A673 (cell line): Measurements from ENCODE around the gene GYS2. TPM values are rescaled to one million over a fixed set of nuclear protein-coding genes. Genes with fewer than 3 reads are reported as not detected.

Source experiments
- BruUV-seq: library from RNA; stranded (reverse); fragments of 400-500 nt; replicated peaks from 2 replicates; lab custom pipeline; 2021; lab: Mats Ljungman, UMichigan
- CTCF ChIA-PET: fragments of 300-600 bp; sonication (Branson Sonifier 250); formaldehyde crosslinking; loops from one replicate; lab custom pipeline; 2022; ENCODE audit warnings: antibody characterized with exemption; lab: Charles Lee
- POLR2A ChIA-PET: fragments of 300-600 bp; sonication (Branson Sonifier 250); formaldehyde crosslinking; loops from one replicate; lab custom pipeline; 2022; ENCODE audit warnings: antibody characterized with exemption; ENCODE audit not compliant: low non-redundant PET; lab: Charles Lee
- DNase-seq: peaks from one replicate; pipeline ENCODE4 v3.0.0-alpha.2; 2015; ENCODE audit warnings: low spot score
- H3K27ac ChIP-seq: fragments of 200-600 bp; sonication (generic); 2 replicates; pipeline ENCODE4 v1.5.1; 2016; ENCODE audit warnings: mixed run types, low read depth, mild to moderate bottlenecking, mixed read lengths, antibody characterized with exemption, low read length; ENCODE audit not compliant: poor library complexity, severe bottlenecking
- H3K27me3 ChIP-seq: fragments of 200-600 bp; sonication (generic); replicated peaks from 2 replicates; pipeline ENCODE4 v1.6.1; 2017; ENCODE audit warnings: mixed run types, low read depth, mild to moderate bottlenecking, mixed read lengths, antibody characterized with exemption, low read length; ENCODE audit not compliant: insufficient read depth, poor library complexity
- H3K36me3 ChIP-seq: fragments of 200-600 bp; sonication (generic); 2 replicates; pipeline ENCODE4 v1.6.1; 2016; ENCODE audit warnings: mixed run types, mild to moderate bottlenecking, mixed read lengths, antibody characterized with exemption, low read length; ENCODE audit not compliant: insufficient read depth, poor library complexity, severe bottlenecking
- H3K4me1 ChIP-seq: fragments of 200-600 bp; sonication (generic); 2 replicates; pipeline ENCODE4 v1.6.1; 2017; ENCODE audit warnings: mixed run types, mild to moderate bottlenecking, mixed read lengths, antibody characterized with exemption, low read length; ENCODE audit not compliant: insufficient read depth, poor library complexity, severe bottlenecking
- H3K4me3 ChIP-seq: fragments of 200-600 bp; sonication (generic); 2 replicates; pipeline ENCODE4 v1.5.1; 2016; ENCODE audit warnings: low read depth, mixed run types, mild to moderate bottlenecking, mixed read lengths, low read length; ENCODE audit not compliant: poor library complexity, severe bottlenecking
- H3K9me3 ChIP-seq: fragments of 200-600 bp; sonication (generic); 2 replicates; pipeline ENCODE4 v1.6.1; 2016; ENCODE audit warnings: mixed run types, low read depth, mild to moderate bottlenecking, mixed read lengths, antibody characterized with exemption, low read length; ENCODE audit not compliant: poor library complexity, severe bottlenecking
- EZH2 ChIP-seq: fragments of 200-600 bp; sonication (generic); IDR thresholded peaks from 2 replicates; pipeline ENCODE4 v1.6.1; 2017; ENCODE audit warnings: borderline replicate concordance, low read depth, mild to moderate bottlenecking, mixed read lengths, antibody characterized with exemption, low read length; ENCODE audit not compliant: poor library complexity, severe bottlenecking
- intact Hi-C: fragments of 100-400 bp; cut with micrococcal nuclease; formaldehyde crosslinking; loops from one replicate; pipeline ENCODE4 v1.10.0; 2022; ENCODE audit not compliant: unreplicated experiment
- total RNA-seq: library from RNA; stranded (reverse); gene quantifications from 2 replicates; pipeline ENCODE4 v1.2.3, GENCODE V29; 2021
- TF ChIP-seq, protein P1 (sequence below): fragments of 300-800, 200-600 bp; sonication (generic); conservative IDR thresholded peaks from 2 replicates; pipeline ENCODE4 v1.5.1; 2017; ENCODE audit warnings: low read depth, mild to moderate bottlenecking, antibody characterized with exemption, low read length, moderate library complexity, mixed read lengths

The GYS2 gene
- total RNA-seq, 1 experiment from 2014 or later: 0.11 TPM

DNA sequence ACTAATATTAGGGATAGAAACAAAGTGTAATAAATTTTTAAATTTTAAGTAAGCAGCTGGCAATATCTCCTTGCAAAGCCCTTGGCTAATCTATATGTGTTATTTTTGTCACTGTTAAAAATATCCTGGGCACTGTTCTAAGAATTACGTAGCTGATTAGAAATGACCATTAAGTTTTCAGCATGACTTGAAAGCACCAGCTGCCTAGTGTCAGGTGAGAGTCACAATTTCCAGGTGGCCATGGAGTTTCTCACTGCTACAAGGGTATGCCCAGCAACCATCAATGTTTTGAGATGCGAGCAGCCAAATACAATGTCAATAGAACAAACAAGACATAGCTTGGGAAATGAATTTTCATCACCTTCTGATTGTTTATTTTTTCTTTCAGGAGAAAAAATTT is 23.3 kb upstream of the GYS2 start:
- Histone ChIP-seq H3K4me3 (no peak overlapping the region), H3K36me3 (no peaks in the 10 kb centered on the region), H3K9me3 (no peaks in the 10 kb centered on the region), H3K27ac (no peak overlapping the region), H3K4me1 (no peaks in the 10 kb centered on the region), H3K27me3 (no peaks in the 10 kb centered on the region)
- intact Hi-C loops: no loop called here
- no peak for DNase-seq
- TF ChIP-seq EZH2: no peak
- TF ChIP-seq, protein P1, sequence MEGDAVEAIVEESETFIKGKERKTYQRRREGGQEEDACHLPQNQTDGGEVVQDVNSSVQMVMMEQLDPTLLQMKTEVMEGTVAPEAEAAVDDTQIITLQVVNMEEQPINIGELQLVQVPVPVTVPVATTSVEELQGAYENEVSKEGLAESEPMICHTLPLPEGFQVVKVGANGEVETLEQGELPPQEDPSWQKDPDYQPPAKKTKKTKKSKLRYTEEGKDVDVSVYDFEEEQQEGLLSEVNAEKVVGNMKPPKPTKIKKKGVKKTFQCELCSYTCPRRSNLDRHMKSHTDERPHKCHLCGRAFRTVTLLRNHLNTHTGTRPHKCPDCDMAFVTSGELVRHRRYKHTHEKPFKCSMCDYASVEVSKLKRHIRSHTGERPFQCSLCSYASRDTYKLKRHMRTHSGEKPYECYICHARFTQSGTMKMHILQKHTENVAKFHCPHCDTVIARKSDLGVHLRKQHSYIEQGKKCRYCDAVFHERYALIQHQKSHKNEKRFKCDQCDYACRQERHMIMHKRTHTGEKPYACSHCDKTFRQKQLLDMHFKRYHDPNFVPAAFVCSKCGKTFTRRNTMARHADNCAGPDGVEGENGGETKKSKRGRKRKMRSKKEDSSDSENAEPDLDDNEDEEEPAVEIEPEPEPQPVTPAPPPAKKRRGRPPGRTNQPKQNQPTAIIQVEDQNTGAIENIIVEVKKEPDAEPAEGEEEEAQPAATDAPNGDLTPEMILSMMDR: no peak
- ChIA-PET CTCF (no interaction called here), POLR2A (no interaction called here)
- no TSS peak for BruUV-seq

DNA sequence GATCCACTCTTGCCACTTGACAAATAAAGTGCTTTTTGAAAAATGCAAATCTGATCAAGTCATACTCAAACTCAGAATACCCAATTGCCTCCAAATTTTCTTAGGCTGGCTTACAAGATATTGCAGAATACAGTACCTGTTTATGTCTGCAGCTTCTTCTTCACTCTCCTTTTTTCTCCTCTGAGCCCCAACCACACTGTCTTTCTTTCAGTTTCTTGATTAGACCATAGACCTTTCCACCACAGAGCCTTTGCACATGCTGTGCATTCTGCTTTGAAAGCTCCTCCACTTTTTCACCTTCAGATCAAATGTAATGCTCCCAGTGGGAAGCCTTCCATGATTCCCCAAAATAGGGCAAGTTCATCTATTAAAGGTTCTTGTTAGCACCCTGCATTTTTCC is 13.9 kb upstream of the GYS2 start:
- POLR2A ChIA-PET: no interaction called here

DNA sequence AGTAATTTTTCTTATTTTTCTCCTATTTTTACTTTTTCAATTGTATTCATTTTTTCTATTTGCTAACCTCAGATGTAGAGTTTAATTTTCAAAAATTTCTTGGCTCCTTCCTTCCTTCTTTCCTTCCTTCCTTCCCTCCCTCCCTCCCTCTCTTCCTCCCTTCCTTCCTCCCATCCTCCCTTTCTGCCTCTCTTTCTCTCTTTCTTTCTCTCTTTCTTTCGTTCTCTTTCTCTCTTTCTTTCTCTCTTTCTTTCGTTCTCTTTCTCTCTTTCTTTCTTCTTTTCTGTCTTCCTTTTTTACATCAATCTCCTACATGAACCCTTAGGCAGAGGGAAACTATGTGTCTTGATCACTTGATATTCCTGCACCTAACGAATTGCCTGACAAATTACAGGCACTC is 12.4 kb upstream of the GYS2 start:
- Histone ChIP-seq H3K27me3 (peaks cover 13% of the 10 kb centered on the region), H3K4me3 (no peak overlapping the region), H3K9me3 (no peaks in the 10 kb centered on the region), H3K4me1 (no peaks in the 10 kb centered on the region), H3K36me3 (no peaks in the 10 kb centered on the region), H3K27ac (no peak overlapping the region)
- no peak for DNase-seq
- TF ChIP-seq, protein P1: no peak
- no peak for TF ChIP-seq EZH2
- no TSS peak for BruUV-seq
- ChIA-PET POLR2A (no interaction called here), CTCF (no interaction called here)
- intact Hi-C loops: no loop called here

More for the DNA sequence above, 13.9 kb upstream of the GYS2 start:
- Histone ChIP-seq H3K9me3 (no peaks in the 10 kb centered on the region), H3K27me3 (peaks cover 13% of the 10 kb centered on the region), H3K4me3 (no peak overlapping the region), H3K4me1 (no peaks in the 10 kb centered on the region), H3K27ac (no peak overlapping the region), H3K36me3 (no peaks in the 10 kb centered on the region)
- BruUV-seq: no TSS peak
- CTCF ChIA-PET: no interaction called here
- TF ChIP-seq, protein P1: no peak
- no peak for TF ChIP-seq EZH2
- intact Hi-C loops: no loop called here
- no peak for DNase-seq
